Keratinocyte (primary cell): ENCODE measurements around the gene PREP.

Source experiments
- EZH2 ChIP-seq: IDR thresholded peaks from one replicate; pipeline ENCODE4 v1.6.1; 2012; ENCODE audit warnings: inconsistent platforms, mild to moderate bottlenecking, low read length, moderate library complexity
- TF ChIP-seq, protein P1 (sequence below), 3 experiments: IDR thresholded peaks in 1 of 3; conservative IDR thresholded peaks in 1 of 3; optimal IDR thresholded peaks in 1 of 3; 2 replicates in 2 of 3; 3 replicates in 1 of 3; pipeline versions ENCODE3 to v1.5.1; 2011; ENCODE audit warnings: low read length in 3 of 3, mild to moderate bottlenecking in 3 of 3, moderate library complexity in 2 of 3, control low read depth in 1 of 3, inconsistent platforms in 1 of 3; ENCODE audit not compliant: insufficient read depth in 2 of 3; ENCODE audit errors: extremely low read depth in 1 of 3

DNA sequence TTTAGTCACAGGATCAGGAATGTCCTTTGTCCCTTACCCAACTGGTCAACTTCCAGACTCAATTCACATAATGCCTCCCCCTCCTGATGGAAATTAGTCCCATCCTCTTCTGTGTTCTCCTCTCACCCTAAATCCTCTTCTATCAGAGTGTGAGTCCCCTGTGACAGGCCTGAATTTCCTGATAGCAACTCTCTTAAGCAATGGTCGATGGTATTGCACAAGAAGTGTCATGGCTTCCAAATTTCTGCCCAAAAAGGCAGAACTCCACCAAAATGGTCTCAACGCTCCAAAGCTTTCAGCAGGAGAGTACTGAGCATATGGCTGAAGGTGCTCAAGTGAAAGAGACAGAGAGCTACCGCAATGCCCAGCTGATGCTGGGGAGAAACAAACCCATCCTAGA is 2.4 kb downstream of the PREP start:
- TF ChIP-seq, protein P1, sequence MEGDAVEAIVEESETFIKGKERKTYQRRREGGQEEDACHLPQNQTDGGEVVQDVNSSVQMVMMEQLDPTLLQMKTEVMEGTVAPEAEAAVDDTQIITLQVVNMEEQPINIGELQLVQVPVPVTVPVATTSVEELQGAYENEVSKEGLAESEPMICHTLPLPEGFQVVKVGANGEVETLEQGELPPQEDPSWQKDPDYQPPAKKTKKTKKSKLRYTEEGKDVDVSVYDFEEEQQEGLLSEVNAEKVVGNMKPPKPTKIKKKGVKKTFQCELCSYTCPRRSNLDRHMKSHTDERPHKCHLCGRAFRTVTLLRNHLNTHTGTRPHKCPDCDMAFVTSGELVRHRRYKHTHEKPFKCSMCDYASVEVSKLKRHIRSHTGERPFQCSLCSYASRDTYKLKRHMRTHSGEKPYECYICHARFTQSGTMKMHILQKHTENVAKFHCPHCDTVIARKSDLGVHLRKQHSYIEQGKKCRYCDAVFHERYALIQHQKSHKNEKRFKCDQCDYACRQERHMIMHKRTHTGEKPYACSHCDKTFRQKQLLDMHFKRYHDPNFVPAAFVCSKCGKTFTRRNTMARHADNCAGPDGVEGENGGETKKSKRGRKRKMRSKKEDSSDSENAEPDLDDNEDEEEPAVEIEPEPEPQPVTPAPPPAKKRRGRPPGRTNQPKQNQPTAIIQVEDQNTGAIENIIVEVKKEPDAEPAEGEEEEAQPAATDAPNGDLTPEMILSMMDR (optimal IDR thresholded peaks at IDR 0.05 in 1 of 3, IDR thresholded peaks at IDR 0.05 in 1 of 3, conservative IDR thresholded peaks at IDR 0.05 in 1 of 3; ENCODE audit: extremely low read depth in 1 of 3, insufficient read depth in 2 of 3, low read length in 3 of 3), result no peak
- TF ChIP-seq EZH2, result no peak
